Activated CD4-positive, alpha-beta memory T cell treated with anti-CD3 and anti-CD28 coated beads, Interleukin-2, amount 10 ng/mL, durations not matched to agents 7 days and 5 days (primary cell): ENCODE measurements around the gene MERTK. TPM values are rescaled to one million over a fixed set of nuclear protein-coding genes. Genes with fewer than 3 reads are reported as not detected.
"Not testable (repeated sequence)": the region's sequence is repeated elsewhere in the genome, so short reads cannot be mapped to it uniquely, and the experiment has no call there.

Experiments
- CTCF ChIA-PET: fragments of 350-600 bp; sonication (Branson Sonifier 250); formaldehyde crosslinking; loops from one replicate; lab custom pipeline; 2021; ENCODE audit warnings: antibody characterized with exemption, inconsistent platforms; lab: Charles Lee
- POLR2A ChIA-PET: fragments of 350-600 bp; sonication (Branson Sonifier 250); formaldehyde crosslinking; loops from one replicate; lab custom pipeline; 2021; ENCODE audit warnings: antibody characterized with exemption; lab: Charles Lee
- DNase-seq: peaks from one replicate; pipeline ENCODE4 v3.0.0-alpha.2; 2020
- H3K27ac Mint-ChIP-seq: one replicate; pipeline ENCODE4 v1.8.0; 2021; ENCODE audit warnings: mild to moderate bottlenecking, mixed read lengths
- H3K27me3 Mint-ChIP-seq: one replicate; pipeline ENCODE4 v1.8.0; 2021; ENCODE audit warnings: mixed read lengths
- H3K36me3 Mint-ChIP-seq: one replicate; pipeline ENCODE4 v1.8.0; 2021; ENCODE audit warnings: low read depth, mixed read lengths
- H3K4me1 Mint-ChIP-seq: one replicate; pipeline ENCODE4 v1.8.0; 2021; ENCODE audit warnings: mixed read lengths
- H3K4me3 Mint-ChIP-seq: one replicate; pipeline ENCODE4 v1.8.0; 2021; ENCODE audit warnings: mild to moderate bottlenecking, mixed read lengths
- H3K9me3 Mint-ChIP-seq: one replicate; pipeline ENCODE4 v1.8.0; 2021; ENCODE audit warnings: mixed read lengths
- total RNA-seq, 2 experiments: library from RNA; stranded (reverse); gene quantifications; one replicate each; pipeline ENCODE4 v1.2.3, GENCODE V29; 2021

MERTK gene
- total RNA-seq, 2 experiments from 2014 or later: 0.20 to 0.35 TPM

DNA sequence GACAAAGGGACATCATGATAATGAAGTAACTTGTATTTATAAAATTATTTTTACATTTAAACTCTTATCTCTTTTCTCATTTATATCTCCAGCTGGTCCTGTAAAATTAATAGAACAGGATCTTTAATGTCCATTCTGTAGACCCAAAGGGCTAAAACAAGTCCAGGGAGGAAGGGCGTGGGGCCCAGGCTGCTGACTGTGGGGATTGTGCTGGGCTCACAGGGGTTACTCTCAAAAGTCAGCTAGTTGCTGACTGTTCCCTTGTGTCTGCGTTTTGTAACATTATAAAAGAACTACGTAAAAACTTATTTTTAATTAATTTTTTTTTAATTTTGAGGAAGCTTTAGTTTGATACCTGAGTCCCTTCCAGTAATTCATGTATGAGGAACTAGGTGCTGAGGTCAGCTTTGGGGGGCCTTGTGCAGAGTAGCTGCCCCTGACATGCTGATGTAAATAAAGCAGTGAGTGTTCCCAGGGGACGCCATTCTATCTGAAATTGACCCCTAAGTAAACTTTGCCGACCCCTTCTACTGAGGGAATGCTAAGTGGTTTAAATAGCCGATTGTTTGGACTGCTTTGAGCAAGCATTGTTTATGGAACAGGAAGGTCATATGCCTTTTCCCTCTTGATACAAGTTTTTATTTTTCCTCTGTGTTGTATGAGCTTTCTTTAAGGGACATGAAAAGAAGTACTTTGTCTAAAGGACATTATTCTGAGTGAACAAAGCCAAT lies 56.4 kb downstream of the MERTK start:
- ChIA-PET CTCF (no interaction called here), POLR2A (no interaction called here)
- peaks cover 17% of the 10 kb centered on the region for H3K4me1 Mint-ChIP-seq
- peaks cover 17% of the 10 kb centered on the region for H3K27me3 Mint-ChIP-seq
- H3K4me3 Mint-ChIP-seq: no peak overlapping the region
- no peak overlapping the region for H3K27ac Mint-ChIP-seq
- no peak for DNase-seq
- H3K36me3 Mint-ChIP-seq: no peaks in the 10 kb centered on the region
- no peaks in the 10 kb centered on the region for H3K9me3 Mint-ChIP-seq

- Mint-ChIP-seq H3K27ac (no peak overlapping the region), H3K27me3 (peaks cover 13% of the 10 kb centered on the region), H3K36me3 (no peaks in the 10 kb centered on the region), H3K4me3 (no peak overlapping the region), H3K4me1 (peaks cover 11% of the 10 kb centered on the region), H3K9me3 (no peaks in the 10 kb centered on the region)
- CTCF ChIA-PET: no interaction called here
- POLR2A ChIA-PET: no interaction called here
- DNase-seq: no peak
These were observed 59.5 kb downstream of the MERTK start for GRCh38 chr2:111957872-111958354.

GRCh38 chr2:111958901-111959300 lies 60.5 kb downstream of the MERTK start:
- Mint-ChIP-seq H3K36me3 (no peaks in the 10 kb centered on the region), H3K9me3 (no peaks in the 10 kb centered on the region), H3K4me1 (peaks cover 2% of the 10 kb centered on the region), H3K27me3 (peaks cover 13% of the 10 kb centered on the region), H3K27ac (no peak overlapping the region), H3K4me3 (no peak overlapping the region)
- ChIA-PET CTCF (no interaction called here), POLR2A (no interaction called here)
- DNase-seq: no peak

DNA sequence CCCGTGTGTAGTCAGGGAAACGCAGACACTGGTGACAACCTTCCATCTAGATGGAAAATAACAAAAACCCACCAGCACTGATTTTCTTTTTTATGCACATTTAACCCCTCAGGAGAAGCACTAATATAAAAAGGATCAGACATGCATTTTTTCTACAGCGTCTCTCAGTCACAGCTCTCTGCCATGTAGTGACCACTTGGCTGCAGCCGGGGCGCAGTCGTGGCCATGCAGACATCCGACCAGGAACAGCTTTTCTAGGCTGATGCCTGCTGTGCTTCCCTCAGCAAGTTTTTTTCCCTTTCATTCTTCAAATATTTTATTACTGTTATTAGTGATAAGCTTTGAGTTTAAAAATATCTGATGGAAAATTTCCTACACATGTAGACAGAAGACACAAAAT lies 63.3 kb downstream of the MERTK start:
- Mint-ChIP-seq H3K27ac (no peak overlapping the region), H3K27me3 (peaks cover 13% of the 10 kb centered on the region), H3K9me3 (no peaks in the 10 kb centered on the region), H3K4me3 (no peak overlapping the region), H3K36me3 (no peaks in the 10 kb centered on the region), H3K4me1 (no peaks in the 10 kb centered on the region)
- ChIA-PET POLR2A (no interaction called here), CTCF (interaction anchor here (1.4 kb wide), 1 partner anchor 17 kb away, joined by 3 read pairs; no protein-coding TSS in a partner anchor)
- no peak for DNase-seq

DNA sequence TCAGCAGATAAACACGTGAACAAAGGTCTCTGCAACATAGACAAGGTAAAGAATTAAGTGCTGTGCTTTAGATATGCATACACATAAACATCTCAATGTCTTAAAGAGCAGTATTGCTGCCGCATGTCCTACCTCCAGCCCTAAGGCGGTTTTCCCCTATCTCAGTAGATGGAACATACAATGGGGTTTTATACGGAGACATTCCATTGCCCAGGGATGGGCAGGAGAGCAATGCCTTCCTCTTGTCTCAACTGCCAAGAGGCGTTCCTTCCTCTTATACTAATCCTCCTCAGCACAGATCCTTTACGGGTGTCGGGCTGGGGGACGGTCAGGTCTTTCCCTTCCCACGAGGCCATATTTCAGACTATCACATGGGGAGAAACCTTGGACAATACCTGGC lies 64.7 kb downstream of the MERTK start:
- H3K27ac Mint-ChIP-seq, H3K9me3 Mint-ChIP-seq, H3K4me1 Mint-ChIP-seq, H3K36me3 Mint-ChIP-seq, CTCF ChIA-PET, DNase-seq, POLR2A ChIA-PET, H3K4me3 Mint-ChIP-seq: not testable (repeated sequence)
- H3K27me3 Mint-ChIP-seq: peaks cover 14% of the 10 kb centered on the region

DNA sequence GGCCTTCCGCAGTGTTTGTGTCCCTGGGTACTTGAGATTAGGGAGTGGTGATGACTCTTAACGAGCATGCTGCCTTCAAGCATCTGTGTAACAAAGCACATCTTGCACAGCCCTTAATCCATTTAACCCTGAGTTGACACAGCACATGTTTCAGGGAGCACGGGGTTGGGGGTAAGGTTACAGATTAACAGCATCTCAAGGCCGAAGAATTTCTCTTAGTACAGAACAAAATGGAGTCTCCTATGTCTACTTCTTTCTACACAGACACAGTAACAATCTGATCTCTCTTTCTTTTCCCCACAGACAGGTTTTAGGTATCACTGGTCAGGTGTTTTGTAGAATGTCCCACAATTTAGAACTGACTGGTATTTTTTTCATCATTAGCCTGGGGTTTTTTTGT lies 65.1 kb downstream of the MERTK start:
- DNase-seq, H3K4me3 Mint-ChIP-seq, CTCF ChIA-PET, H3K27ac Mint-ChIP-seq, H3K36me3 Mint-ChIP-seq, POLR2A ChIA-PET, H3K9me3 Mint-ChIP-seq, H3K4me1 Mint-ChIP-seq: not testable (repeated sequence)
- H3K27me3 Mint-ChIP-seq: peaks cover 14% of the 10 kb centered on the region

DNA sequence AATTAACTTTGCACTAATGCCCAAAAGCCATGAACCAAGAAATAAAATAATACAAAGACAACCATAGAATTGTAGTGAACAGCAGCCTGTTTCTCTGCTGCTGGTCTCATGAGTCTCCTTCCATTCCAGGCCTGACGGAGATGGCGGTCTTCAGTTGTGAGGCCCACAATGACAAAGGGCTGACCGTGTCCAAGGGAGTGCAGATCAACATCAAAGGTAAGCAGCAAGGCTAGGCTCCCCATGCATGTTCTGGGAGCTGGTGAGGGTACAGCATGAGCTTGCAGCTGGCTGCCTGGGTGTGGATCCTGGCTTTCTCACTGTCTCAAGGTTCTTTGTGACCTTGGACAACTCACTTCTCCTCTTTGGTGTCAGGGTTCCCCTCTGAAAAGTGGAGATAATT lies 66.7 kb downstream of the MERTK start:
- CTCF ChIA-PET: no interaction called here
- peaks cover 11% of the 10 kb centered on the region for H3K27me3 Mint-ChIP-seq
- H3K36me3 Mint-ChIP-seq: no peaks in the 10 kb centered on the region
- H3K27ac Mint-ChIP-seq: no peak overlapping the region
- H3K9me3 Mint-ChIP-seq: no peaks in the 10 kb centered on the region
- DNase-seq: no peak
- POLR2A ChIA-PET: no interaction called here
- H3K4me1 Mint-ChIP-seq: no peaks in the 10 kb centered on the region
- H3K4me3 Mint-ChIP-seq: no peak overlapping the region

DNA sequence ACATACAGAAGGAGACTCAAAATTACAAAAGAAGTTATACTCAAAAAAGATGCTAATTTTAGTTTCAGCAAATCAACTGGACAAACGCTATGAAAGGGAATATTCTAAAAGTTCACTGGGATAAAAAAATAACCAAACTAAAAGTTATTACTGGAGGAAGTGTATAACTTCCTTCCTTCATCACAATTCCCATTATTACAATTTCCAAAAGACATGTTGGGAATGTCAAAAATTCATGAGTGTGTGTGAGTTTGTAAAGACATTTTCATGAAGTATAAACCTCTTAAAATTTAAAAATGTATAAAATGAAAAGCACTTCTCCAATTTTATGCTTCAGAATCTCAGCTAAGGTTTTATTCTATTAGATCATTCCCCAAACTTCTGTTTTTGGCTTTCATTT lies 67.8 kb downstream of the MERTK start:
- Mint-ChIP-seq H3K9me3 (no peaks in the 10 kb centered on the region), H3K27ac (no peak overlapping the region), H3K27me3 (peaks cover 11% of the 10 kb centered on the region), H3K36me3 (no peaks in the 10 kb centered on the region), H3K4me1 (no peaks in the 10 kb centered on the region), H3K4me3 (no peak overlapping the region)
- DNase-seq: no peak
- POLR2A ChIA-PET: no interaction called here
- CTCF ChIA-PET: no interaction called here

GRCh38 chr2:111967018-111967417 lies 68.6 kb downstream of the MERTK start:
- CTCF ChIA-PET: no interaction called here
- Mint-ChIP-seq H3K36me3 (no peaks in the 10 kb centered on the region), H3K27me3 (peaks cover 18% of the 10 kb centered on the region), H3K4me3 (no peak overlapping the region), H3K9me3 (no peaks in the 10 kb centered on the region), H3K4me1 (no peaks in the 10 kb centered on the region), H3K27ac (no peak overlapping the region)
- no peak for DNase-seq
- POLR2A ChIA-PET: no interaction called here

- no peaks in the 10 kb centered on the region for H3K9me3 Mint-ChIP-seq
- no peaks in the 10 kb centered on the region for H3K36me3 Mint-ChIP-seq
- ChIA-PET CTCF (no interaction called here), POLR2A (no interaction called here)
- H3K4me3 Mint-ChIP-seq: no peak overlapping the region
- H3K27ac Mint-ChIP-seq: no peak overlapping the region
- H3K27me3 Mint-ChIP-seq: peaks cover 23% of the 10 kb centered on the region
- no peak for DNase-seq
- peaks cover 9% of the 10 kb centered on the region for H3K4me1 Mint-ChIP-seq
These were observed 72.0 kb downstream of the MERTK start for GRCh38 chr2:111970453-111970852.

- no peak for DNase-seq
- peaks cover 7% of the 10 kb centered on the region for H3K9me3 Mint-ChIP-seq
These were observed 74.7 kb downstream of the MERTK start for GRCh38 chr2:111972955-111973565.

GRCh38 chr2:111973701-111974100 lies 75.3 kb downstream of the MERTK start:
- Mint-ChIP-seq H3K4me1 (peaks cover 9% of the 10 kb centered on the region), H3K36me3 (peaks cover 5% of the 10 kb centered on the region), H3K27me3 (peaks cover 18% of the 10 kb centered on the region), H3K9me3 (peaks cover 10% of the 10 kb centered on the region), H3K4me3 (no peak overlapping the region), H3K27ac (no peak overlapping the region)
- DNase-seq: no peak
- ChIA-PET POLR2A (no interaction called here), CTCF (no interaction called here)

More at GRCh38 chr2:111972955-111973565, 74.7 kb downstream of the MERTK start:
- ChIA-PET CTCF (no interaction called here), POLR2A (no interaction called here)
- peaks cover 9% of the 10 kb centered on the region for H3K4me1 Mint-ChIP-seq
- H3K27me3 Mint-ChIP-seq: peaks cover 14% of the 10 kb centered on the region
- no peak overlapping the region for H3K27ac Mint-ChIP-seq
- peaks cover 5% of the 10 kb centered on the region for H3K36me3 Mint-ChIP-seq
- no peak overlapping the region for H3K4me3 Mint-ChIP-seq

DNA sequence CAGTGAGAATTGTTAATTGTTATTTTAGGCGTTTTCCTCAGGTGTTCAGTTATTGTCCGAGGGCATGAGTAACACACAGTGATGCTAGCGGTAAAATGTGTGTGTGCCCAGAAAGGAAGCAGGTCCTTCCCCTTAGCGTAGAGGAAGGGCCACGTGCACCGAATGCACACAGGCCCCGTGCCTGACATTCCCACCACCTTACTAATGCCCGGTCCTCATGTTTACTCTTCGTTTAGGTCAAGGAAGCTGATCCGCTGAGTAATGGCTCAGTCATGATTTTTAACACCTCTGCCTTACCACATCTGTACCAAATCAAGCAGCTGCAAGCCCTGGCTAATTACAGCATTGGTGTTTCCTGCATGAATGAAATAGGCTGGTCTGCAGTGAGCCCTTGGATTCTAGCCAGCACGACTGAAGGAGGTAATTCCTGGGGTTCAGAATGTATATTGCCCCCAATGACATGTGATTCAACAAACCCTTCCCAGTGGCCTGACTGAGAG lies 76.7 kb downstream of the MERTK start:
- no peak for DNase-seq
- H3K36me3 Mint-ChIP-seq: peaks cover 5% of the 10 kb centered on the region
- peaks cover 9% of the 10 kb centered on the region for H3K4me1 Mint-ChIP-seq
- H3K9me3 Mint-ChIP-seq: peaks cover 10% of the 10 kb centered on the region
- no peak overlapping the region for H3K27ac Mint-ChIP-seq
- no peak overlapping the region for H3K4me3 Mint-ChIP-seq
- H3K27me3 Mint-ChIP-seq: peaks cover 23% of the 10 kb centered on the region
- POLR2A ChIA-PET: no interaction called here
- CTCF ChIA-PET: no interaction called here
